B cell (primary cell): Measurements from ENCODE around the gene CROCC. TPM values are rescaled to one million over a fixed set of nuclear protein-coding genes. Genes with fewer than 3 reads are reported as not detected.

Source experiments
- ATAC-seq: fragments of 200-7000 bp; cut with Tn5 transposase; one replicate; pipeline ENCODE4 v1.10.0; 2021; ENCODE audit warnings: low read depth, mild to moderate bottlenecking, moderate number of reproducible peaks, moderate library complexity
- CTCF ChIA-PET: fragments of 350-600 bp; sonication (Branson Sonifier 250); formaldehyde crosslinking; loops from one replicate; lab custom pipeline; 2021; ENCODE audit warnings: antibody characterized with exemption, inconsistent platforms; lab: Charles Lee
- POLR2A ChIA-PET: fragments of 350-600 bp; sonication (Branson Sonifier 250); formaldehyde crosslinking; loops from one replicate; lab custom pipeline; 2021; ENCODE audit warnings: antibody characterized with exemption; lab: Charles Lee
- DNase-seq: peaks from one replicate; pipeline ENCODE4 v3.0.0; 2013
- H2AFZ ChIP-seq: 2 replicates; pipeline ENCODE4 v1.6.1; 2012; ENCODE audit warnings: mild to moderate bottlenecking, low read depth, low read length; ENCODE audit not compliant: insufficient read depth, poor library complexity, severe bottlenecking
- H3K27ac ChIP-seq, 2 donors: 1 replicate in 1 of 2; 2 replicates in 1 of 2; pipeline ENCODE4 v1.5.1; 2012 to 2013; ENCODE audit warnings: low read length in 2 of 2, mild to moderate bottlenecking in 2 of 2, moderate library complexity in 1 of 2
- H3K27me3 ChIP-seq, 4 experiments: fragments of 200-600 bp in 1 of 4; sonication (generic) in 1 of 4; replicated peaks in 1 of 4; 1 replicate in 2 of 4; 2 replicates in 2 of 4; pipeline versions ENCODE4 v1.6.1 to v1.7.0; 2013 to 2016; ENCODE audit warnings: low read length in 3 of 4, mild to moderate bottlenecking in 2 of 4, mixed read lengths in 1 of 4, moderate library complexity in 1 of 4; ENCODE audit not compliant: insufficient read depth in 4 of 4, control insufficient read depth in 3 of 4; ENCODE audit errors: control extremely low read depth in 1 of 4
- H3K36me3 ChIP-seq, 2 experiments: replicated peaks in 1 of 2; 1 replicate in 1 of 2; 2 replicates in 1 of 2; pipeline versions ENCODE4 v1.6.1 to v1.7.1; 2013; ENCODE audit warnings: low read length in 1 of 2; ENCODE audit not compliant: insufficient read depth in 2 of 2, control insufficient read depth in 1 of 2; ENCODE audit errors: control extremely low read depth in 1 of 2, extremely low read depth in 1 of 2
- H3K4me1 ChIP-seq, 2 donors: fragments of 200-600 bp in 1 of 2; sonication (generic) in 1 of 2; 1 replicate in 1 of 2; 2 replicates in 1 of 2; pipeline versions ENCODE4 v1.5.1 to v1.6.1; 2013 to 2017; ENCODE audit warnings: low read length in 2 of 2; ENCODE audit not compliant: control insufficient read depth in 2 of 2, insufficient read depth in 2 of 2
- H3K4me2 ChIP-seq: replicated peaks from 2 replicates; pipeline ENCODE3; 2012; ENCODE audit warnings: mild to moderate bottlenecking, low read depth, low read length; ENCODE audit not compliant: poor library complexity, severe bottlenecking
- H3K4me3 ChIP-seq, 5 experiments: fragments of 200-600 bp in 1 of 5; sonication (generic) in 1 of 5; 1 replicate in 3 of 5; 2 replicates in 2 of 5; pipeline versions ENCODE4 v1.5.1 to v1.7.0; 2011 to 2016; ENCODE audit warnings: low read length in 4 of 5, mild to moderate bottlenecking in 4 of 5, low read depth in 2 of 5, control low read depth in 1 of 5, moderate library complexity in 1 of 5; ENCODE audit not compliant: insufficient read depth in 1 of 5; ENCODE audit errors: control extremely low read depth in 1 of 5, extremely low read depth in 1 of 5
- H3K79me2 ChIP-seq: fragments of 200-600 bp; sonication (generic); one replicate; pipeline ENCODE4 v1.6.0; 2016; ENCODE audit warnings: low read length; ENCODE audit not compliant: control insufficient read depth, insufficient read depth
- H3K9ac ChIP-seq: fragments of 200-600 bp; sonication (generic); 2 replicates; pipeline ENCODE4 v1.6.1; 2017; ENCODE audit warnings: mild to moderate bottlenecking, low read length, moderate library complexity
- H3K9me3 ChIP-seq, 3 donors: one replicate each; pipeline versions ENCODE4 v1.6.1 to v1.7.1; 2013; ENCODE audit warnings: low read length in 2 of 3; ENCODE audit not compliant: control insufficient read depth in 2 of 3, insufficient read depth in 1 of 3; ENCODE audit errors: control extremely low read depth in 1 of 3
- H4K20me1 ChIP-seq: 2 replicates; pipeline ENCODE4 v1.6.0; 2012; ENCODE audit warnings: mild to moderate bottlenecking, low read length; ENCODE audit not compliant: insufficient read depth, control insufficient read depth, poor library complexity, severe bottlenecking
- H3K27ac Mint-ChIP-seq: one replicate; pipeline ENCODE4 v1.8.0; 2021; ENCODE audit warnings: mixed read lengths
- H3K27me3 Mint-ChIP-seq: one replicate; pipeline ENCODE4 v1.8.0; 2021; ENCODE audit warnings: mixed read lengths
- H3K4me1 Mint-ChIP-seq: one replicate; pipeline ENCODE4 v1.8.0; 2021; ENCODE audit warnings: mixed read lengths
- H3K4me3 Mint-ChIP-seq: one replicate; pipeline ENCODE4 v1.8.0; 2021; ENCODE audit warnings: mixed read lengths
- H3K9me3 Mint-ChIP-seq: one replicate; pipeline ENCODE4 v1.8.0; 2022; ENCODE audit warnings: mixed read lengths; ENCODE audit not compliant: insufficient read depth
- EZH2 ChIP-seq: IDR thresholded peaks from 2 replicates; pipeline ENCODE4 v1.6.1; 2012; ENCODE audit warnings: borderline replicate concordance, low read depth, mild to moderate bottlenecking, moderate library complexity, low read length; ENCODE audit not compliant: insufficient read depth, poor library complexity, severe bottlenecking
- WGBS: methylation state at CpG from one replicate; pipeline ENCODE4 v1.1.5; 2013; ENCODE audit warnings: missing lambda C conversion rate; ENCODE audit not compliant: insufficient coverage; 5-methylcytosine and 5-hydroxymethylcytosine counted together
- intact Hi-C: fragments of 100-400 bp; cut with micrococcal nuclease; formaldehyde crosslinking; loops from one replicate; pipeline ENCODE4 v1.10.0; 2022
- polyA plus RNA-seq: library from polyadenylated mRNA; depleted of rRNA; stranded (reverse); fragments of >200 nt; gene quantifications from 2 replicates; pipeline ENCODE4 v1.2.3, GENCODE V29; 2012
- total RNA-seq, 2 donors: library from RNA; stranded (reverse); fragments of 120-200 nt in 1 of 2; gene quantifications; 1 replicate in 1 of 2; 2 replicates in 1 of 2; pipeline versions ENCODE4 v1.2.3 to v1.2.4, GENCODE V29; 2013 to 2022
- TF ChIP-seq, protein P1 (sequence below): fragments of 200-600 bp; IDR thresholded peaks from one replicate; pipeline ENCODE4 v1.8.0; 2022; ENCODE audit warnings: antibody characterized with exemption, mild to moderate bottlenecking

Gene CROCC
- total and polyA plus RNA-seq, 2 donors (not counting 1 experiment from before 2014, with no cell fraction given) = 66.2 to 120 TPM

DNA sequence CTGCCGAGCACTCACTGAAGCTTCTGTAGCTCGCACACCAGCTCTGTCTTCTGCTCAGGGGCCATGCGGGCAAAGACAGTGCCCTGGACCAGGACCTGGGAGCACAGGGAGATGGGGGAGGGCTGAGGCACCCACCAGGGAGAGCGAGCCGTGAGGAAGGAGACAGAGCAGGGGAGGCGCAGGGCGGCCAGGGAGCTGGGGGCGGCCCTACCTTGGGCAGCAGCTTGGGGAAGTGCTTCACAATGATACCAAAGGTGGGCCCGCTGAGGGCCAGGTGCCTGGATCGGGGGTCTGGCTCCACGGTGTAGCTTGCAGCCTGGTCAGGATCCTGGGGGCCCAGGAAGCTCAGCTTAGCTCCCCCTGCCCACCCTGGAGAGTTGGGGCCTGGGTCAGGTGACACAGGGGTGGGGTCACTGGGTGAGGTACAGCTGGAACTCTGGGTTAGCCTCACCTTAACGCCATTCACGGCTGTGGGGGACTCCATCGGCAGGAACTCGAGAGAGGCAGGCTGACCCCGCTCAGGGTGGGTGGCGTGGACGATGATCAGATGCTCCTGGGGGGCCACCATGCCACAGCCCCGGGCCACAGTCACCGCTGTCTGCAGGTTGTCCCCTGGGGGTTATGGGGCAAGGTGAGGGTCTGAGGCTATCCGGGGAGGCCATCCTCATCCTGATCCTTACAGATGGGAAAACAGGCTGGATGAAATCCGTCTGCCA is 68.1 kb downstream of the CROCC start:
- no peaks in the 10 kb centered on the region for H4K20me1 ChIP-seq
- H3K27me3 ChIP-seq = no peaks in the 10 kb centered on the region
- DNase-seq = no peak
- no peaks in the 10 kb centered on the region for H3K4me1 ChIP-seq
- H3K36me3 ChIP-seq = peaks cover 0 to 23% of the 10 kb centered on the region in 2 experiments
- no peaks in the 10 kb centered on the region for H3K79me2 ChIP-seq
- intact Hi-C loops = no loop called here
- ChIA-PET CTCF (no interaction called here), POLR2A (no interaction called here)
- Mint-ChIP-seq H3K4me3 (no peak overlapping the region), H3K27me3 (no peaks in the 10 kb centered on the region), H3K27ac (no peak overlapping the region), H3K9me3 (no peaks in the 10 kb centered on the region), H3K4me1 (no peaks in the 10 kb centered on the region)
- H3K4me2 ChIP-seq = no peak overlapping the region
- no peak overlapping the region for H3K27ac ChIP-seq
- no peak for TF ChIP-seq EZH2
- TF ChIP-seq, protein P1, sequence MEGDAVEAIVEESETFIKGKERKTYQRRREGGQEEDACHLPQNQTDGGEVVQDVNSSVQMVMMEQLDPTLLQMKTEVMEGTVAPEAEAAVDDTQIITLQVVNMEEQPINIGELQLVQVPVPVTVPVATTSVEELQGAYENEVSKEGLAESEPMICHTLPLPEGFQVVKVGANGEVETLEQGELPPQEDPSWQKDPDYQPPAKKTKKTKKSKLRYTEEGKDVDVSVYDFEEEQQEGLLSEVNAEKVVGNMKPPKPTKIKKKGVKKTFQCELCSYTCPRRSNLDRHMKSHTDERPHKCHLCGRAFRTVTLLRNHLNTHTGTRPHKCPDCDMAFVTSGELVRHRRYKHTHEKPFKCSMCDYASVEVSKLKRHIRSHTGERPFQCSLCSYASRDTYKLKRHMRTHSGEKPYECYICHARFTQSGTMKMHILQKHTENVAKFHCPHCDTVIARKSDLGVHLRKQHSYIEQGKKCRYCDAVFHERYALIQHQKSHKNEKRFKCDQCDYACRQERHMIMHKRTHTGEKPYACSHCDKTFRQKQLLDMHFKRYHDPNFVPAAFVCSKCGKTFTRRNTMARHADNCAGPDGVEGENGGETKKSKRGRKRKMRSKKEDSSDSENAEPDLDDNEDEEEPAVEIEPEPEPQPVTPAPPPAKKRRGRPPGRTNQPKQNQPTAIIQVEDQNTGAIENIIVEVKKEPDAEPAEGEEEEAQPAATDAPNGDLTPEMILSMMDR = no peak
- no peak overlapping the region for H3K4me3 ChIP-seq
- H3K9ac ChIP-seq = no peak overlapping the region
- no peaks in the 10 kb centered on the region for H3K9me3 ChIP-seq
- no peak overlapping the region for H2AFZ ChIP-seq
- no peak for ATAC-seq
- 97% methylated on average over 22 of the region's 22 CpGs for WGBS

DNA sequence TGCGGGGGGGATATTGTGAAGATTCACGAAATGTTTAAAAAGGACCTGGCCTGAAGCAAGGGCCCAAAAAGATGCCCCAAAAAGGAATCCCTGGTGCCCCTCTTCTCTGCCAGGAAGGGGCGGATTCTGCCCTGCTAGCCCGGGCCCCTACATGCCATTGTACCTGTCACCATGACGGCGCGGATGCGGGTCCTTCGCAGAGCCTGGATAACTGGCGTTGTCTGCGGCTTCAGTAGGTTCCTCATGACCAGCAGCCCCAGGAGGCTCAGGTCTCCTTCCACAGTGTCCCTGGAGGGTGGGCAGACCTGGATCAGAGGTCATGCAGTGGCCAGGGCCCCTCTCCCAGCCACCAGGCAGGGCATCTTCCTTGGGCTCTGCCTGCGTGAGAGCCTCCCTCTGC is 69.8 kb downstream of the CROCC start:
- no peaks in the 10 kb centered on the region for H3K27me3 Mint-ChIP-seq
- no peak for DNase-seq
- intact Hi-C loops = no loop called here
- Histone ChIP-seq H3K4me3 (no peak overlapping the region), H3K9me3 (no peaks in the 10 kb centered on the region), H3K27me3 (no peaks in the 10 kb centered on the region), H2AFZ (no peak overlapping the region), H3K4me1 (no peaks in the 10 kb centered on the region), H3K27ac (no peak overlapping the region), H3K36me3 (peaks cover 2 to 35% of the 10 kb centered on the region in 2 experiments), H3K79me2 (no peaks in the 10 kb centered on the region), H3K9ac (no peak overlapping the region), H3K4me2 (no peak overlapping the region), H4K20me1 (no peaks in the 10 kb centered on the region)
- WGBS = 99% methylated on average over 10 of the region's 12 CpGs
- TF ChIP-seq, protein P1 = no peak
- no peak for TF ChIP-seq EZH2
- no peak for ATAC-seq
- CTCF ChIA-PET = interaction anchor here (1.2 kb wide), 1 partner anchor 284 kb away, joined by 4 read pairs; no protein-coding TSS in a partner anchor
- H3K4me3 Mint-ChIP-seq = no peak overlapping the region
- POLR2A ChIA-PET = no interaction called here
- H3K4me1 Mint-ChIP-seq = no peaks in the 10 kb centered on the region
- no peaks in the 10 kb centered on the region for H3K9me3 Mint-ChIP-seq
- H3K27ac Mint-ChIP-seq = no peak overlapping the region
